Measurements from ENCODE around the gene AACS. TPM values are rescaled to one million over a fixed set of nuclear protein-coding genes. Genes with fewer than 3 reads are reported as not detected.

The AACS gene
- total RNA-seq, 2 experiments from 2014 or later = 10.8 to 11.7 TPM

GRCh38 chr12:125122668-125123067 lies 57.4 kb downstream of the AACS start:
- H3K9me3 ChIP-seq (ENCODE audit: control insufficient read depth in 1 of 2, insufficient read depth in 1 of 2, low read length in 2 of 2) = no peaks in the 10 kb centered on the region
- POLR2A ChIA-PET = no interaction called here
- H3K36me3 Mint-ChIP-seq (ENCODE audit: low read depth) = peaks cover 52% of the 10 kb centered on the region

GRCh38 chr12:125124320-125124966 lies 59.2 kb downstream of the AACS start:
- no peaks in the 10 kb centered on the region for H3K27me3 Mint-ChIP-seq
- CTCF ChIA-PET = no interaction called here

More at GRCh38 chr12:125122668-125123067, 57.4 kb downstream of the AACS start:
- Mint-ChIP-seq H3K4me3 (no peak overlapping the region), H3K27ac (no peak overlapping the region), H3K4me1 (ENCODE audit: low read depth) (no peaks in the 10 kb centered on the region), H3K27me3 (no peaks in the 10 kb centered on the region), H3K9me3 (no peaks in the 10 kb centered on the region)
- TF ChIP-seq CTCF (IDR thresholded peaks at IDR 0.05) = no peak
- Histone ChIP-seq H3K4me3 (ENCODE audit: low read length) (no peak overlapping the region), H3K27me3 (ENCODE audit: control insufficient read depth in 1 of 2, insufficient read depth in 2 of 2, low read length in 2 of 2) (no peaks in the 10 kb centered on the region), H3K27ac (ENCODE audit: low read depth in 1 of 2, low read length in 2 of 2) (no peak overlapping the region), H3K36me3 (ENCODE audit: insufficient read depth, low read length) (peaks cover 8% of the 10 kb centered on the region), H3K4me1 (ENCODE audit: insufficient read depth, low read length) (no peaks in the 10 kb centered on the region)
- CTCF ChIA-PET = no interaction called here
- ATAC-seq (ENCODE audit: poor library complexity) (no peak), DNase-seq (no peak)
- intact Hi-C loops (cut with DNase I, micrococcal nuclease) = no loop called here

GRCh38 chr12:125125271-125125670 lies 60.0 kb downstream of the AACS start:
- Histone ChIP-seq H3K9me3 (ENCODE audit: control insufficient read depth in 1 of 2, insufficient read depth in 1 of 2, low read length in 2 of 2) (no peaks in the 10 kb centered on the region), H3K4me1 (ENCODE audit: insufficient read depth, low read length) (no peaks in the 10 kb centered on the region), H3K4me3 (ENCODE audit: low read length) (no peak overlapping the region), H3K27ac (ENCODE audit: low read depth in 1 of 2, low read length in 2 of 2) (no peak overlapping the region), H3K36me3 (ENCODE audit: insufficient read depth, low read length) (no peaks in the 10 kb centered on the region), H3K27me3 (ENCODE audit: control insufficient read depth in 1 of 2, insufficient read depth in 2 of 2, low read length in 2 of 2) (no peaks in the 10 kb centered on the region)
- H3K27me3 Mint-ChIP-seq = no peaks in the 10 kb centered on the region
- H3K9me3 Mint-ChIP-seq = no peaks in the 10 kb centered on the region
- ATAC-seq (ENCODE audit: poor library complexity) = no peak
- no peaks in the 10 kb centered on the region for H3K4me1 Mint-ChIP-seq (ENCODE audit: low read depth)
- H3K36me3 Mint-ChIP-seq (ENCODE audit: low read depth) = peaks cover 46% of the 10 kb centered on the region
- H3K4me3 Mint-ChIP-seq = no peak overlapping the region
- CTCF ChIA-PET = no interaction called here
- DNase-seq = no peak
- POLR2A ChIA-PET = no interaction called here
- H3K27ac Mint-ChIP-seq = no peak overlapping the region
- intact Hi-C loops (cut with DNase I, micrococcal nuclease) = no loop called here
- no peak for TF ChIP-seq CTCF (IDR thresholded peaks at IDR 0.05)

More at GRCh38 chr12:125124320-125124966, 59.2 kb downstream of the AACS start:
- POLR2A ChIA-PET = no interaction called here
- H3K27ac ChIP-seq (ENCODE audit: low read depth in 1 of 2, low read length in 2 of 2) = no peak overlapping the region
- H3K27ac Mint-ChIP-seq = no peak overlapping the region
- no peaks in the 10 kb centered on the region for H3K27me3 ChIP-seq (ENCODE audit: control insufficient read depth in 1 of 2, insufficient read depth in 2 of 2, low read length in 2 of 2)
- H3K9me3 ChIP-seq (ENCODE audit: control insufficient read depth in 1 of 2, insufficient read depth in 1 of 2, low read length in 2 of 2) = no peaks in the 10 kb centered on the region
- H3K4me1 ChIP-seq (ENCODE audit: insufficient read depth, low read length) = no peaks in the 10 kb centered on the region
- H3K4me1 Mint-ChIP-seq (ENCODE audit: low read depth) = no peaks in the 10 kb centered on the region
- H3K36me3 Mint-ChIP-seq (ENCODE audit: low read depth) = peaks cover 44% of the 10 kb centered on the region
- peaks cover 4% of the 10 kb centered on the region for H3K36me3 ChIP-seq (ENCODE audit: insufficient read depth, low read length)
- H3K4me3 ChIP-seq (ENCODE audit: low read length) = no peak overlapping the region
- no peak for DNase-seq
- ATAC-seq (ENCODE audit: poor library complexity) = no peak
- TF ChIP-seq CTCF (IDR thresholded peaks at IDR 0.05) = no peak
- no peaks in the 10 kb centered on the region for H3K9me3 Mint-ChIP-seq
- intact Hi-C loops (cut with DNase I, micrococcal nuclease) = no loop called here
- H3K4me3 Mint-ChIP-seq = no peak overlapping the region
